Natural killer cell treated with Interleukin-12 subunit alpha and Interleukin-12 subunit beta and Interleukin-15 and Interleukin-18, amount 100 ng/mL, for 72 hours (primary cell): ENCODE measurements around the gene ZEB1. TPM values are rescaled to one million over a fixed set of nuclear protein-coding genes. Genes with fewer than 3 reads are reported as not detected.
"Not testable (repeated sequence)": the region's sequence is repeated elsewhere in the genome, so short reads cannot be mapped to it uniquely, and the experiment has no call there.

ENCODE experiments used
- ATAC-seq, 2 donors: fragments of 150-1000 bp; cut with Tn5 transposase in 1 of 2; sonication (Bioruptor Pico), chemical (Tn5 transposase) in 1 of 2; 2 replicates each; pipeline ENCODE4 v1.10.0; 2021
- DNase-seq: peaks from one replicate; pipeline ENCODE4 v3.0.0; 2022; ENCODE audit warnings: low spot score
- H3K27ac Mint-ChIP-seq, 2 donors: 1 replicate in 1 of 2; 2 replicates in 1 of 2; pipeline ENCODE4 v1.8.0; 2022; ENCODE audit warnings: mixed read lengths in 2 of 2, mild to moderate bottlenecking in 1 of 2, moderate library complexity in 1 of 2
- H3K27me3 Mint-ChIP-seq, 2 donors: 1 replicate in 1 of 2; 2 replicates in 1 of 2; pipeline ENCODE4 v1.8.0; 2022; ENCODE audit warnings: mixed read lengths in 2 of 2
- H3K36me3 Mint-ChIP-seq: one replicate; pipeline ENCODE4 v1.8.0; 2022; ENCODE audit warnings: mixed read lengths
- H3K4me1 Mint-ChIP-seq, 2 donors: 1 replicate in 1 of 2; 2 replicates in 1 of 2; pipeline ENCODE4 v1.8.0; 2022; ENCODE audit warnings: low read depth in 2 of 2, mixed read lengths in 2 of 2, mild to moderate bottlenecking in 1 of 2
- H3K4me3 Mint-ChIP-seq: one replicate; pipeline ENCODE4 v1.8.0; 2022; ENCODE audit warnings: mixed read lengths
- H3K9me3 Mint-ChIP-seq: 2 replicates; pipeline ENCODE4 v1.8.0; 2022; ENCODE audit warnings: mixed read lengths
- total RNA-seq, 2 donors: library from RNA; stranded (reverse); gene quantifications; one replicate each; pipeline ENCODE4 v1.2.3, GENCODE V29; 2022

The ZEB1 gene
- total RNA-seq, 2 donors from 2014 or later: 20.0 to 42.8 TPM

- ATAC-seq: peak in 1 of 2 donors; percentile 52
- H3K27me3 Mint-ChIP-seq: no peaks in the 10 kb centered on the region
- DNase-seq: no peak
- no peaks in the 10 kb centered on the region for H3K36me3 Mint-ChIP-seq
- H3K4me1 Mint-ChIP-seq: peaks cover 3 to 6% of the 10 kb centered on the region in 2 donors
- H3K9me3 Mint-ChIP-seq: no peaks in the 10 kb centered on the region
- H3K27ac Mint-ChIP-seq: no peak overlapping the region
- H3K4me3 Mint-ChIP-seq: no peak overlapping the region
These were observed 21.3 kb downstream of the ZEB1 start for GRCh38 chr10:31340343-31340742.

DNA sequence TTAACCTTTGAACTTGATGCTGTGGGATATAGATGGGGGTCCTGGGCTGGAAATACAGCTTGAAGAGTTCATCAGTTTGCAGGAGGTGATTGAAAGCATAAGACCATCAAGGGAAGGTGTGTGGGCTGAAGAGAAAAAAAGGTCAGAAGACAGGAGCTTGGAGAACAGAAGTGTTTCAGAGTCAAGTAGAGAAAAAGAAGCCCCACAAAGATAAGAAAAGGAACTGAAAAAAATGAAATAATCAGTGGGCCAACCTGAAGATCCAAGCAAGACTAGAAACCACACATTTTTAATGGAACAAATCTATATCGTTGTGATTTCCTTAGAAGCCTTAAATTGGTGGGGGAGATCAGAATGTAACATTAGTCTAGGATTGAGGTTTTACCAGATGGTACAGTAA lies 22.5 kb downstream of the ZEB1 start:
- DNase-seq (no peak), ATAC-seq (no peak)
- Mint-ChIP-seq H3K4me1 (peaks cover 4 to 10% of the 10 kb centered on the region in 2 donors), H3K27me3 (no peaks in the 10 kb centered on the region), H3K4me3 (no peak overlapping the region), H3K36me3 (no peaks in the 10 kb centered on the region), H3K9me3 (no peaks in the 10 kb centered on the region), H3K27ac (no peak overlapping the region)

DNA sequence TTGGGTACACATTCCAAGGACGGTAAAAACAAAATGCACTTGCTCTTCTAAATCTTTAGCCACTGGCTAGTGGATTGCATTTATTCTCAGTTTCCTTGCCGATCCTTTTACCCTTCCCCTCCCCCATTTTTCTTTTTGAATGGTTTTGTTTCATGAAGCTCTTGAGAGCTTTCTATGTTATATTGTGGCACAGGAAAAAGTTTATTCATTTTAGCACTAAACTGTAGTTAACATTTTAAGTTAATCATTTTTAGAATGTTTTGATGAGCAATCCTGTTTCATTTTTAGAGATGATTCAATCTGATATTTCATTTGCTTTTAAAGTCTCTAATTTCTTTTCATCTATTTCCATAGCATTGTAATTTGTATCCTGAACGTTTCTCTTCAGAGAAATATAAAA lies 24.0 kb downstream of the ZEB1 start:
- no peaks in the 10 kb centered on the region for H3K27me3 Mint-ChIP-seq
- H3K36me3 Mint-ChIP-seq: no peaks in the 10 kb centered on the region
- H3K27ac Mint-ChIP-seq: no peak overlapping the region
- peak overlapping the region; percentile 70 for H3K4me3 Mint-ChIP-seq
- no peaks in the 10 kb centered on the region for H3K9me3 Mint-ChIP-seq
- peaks cover 13 to 19% of the 10 kb centered on the region in 2 donors for H3K4me1 Mint-ChIP-seq
- no peak for DNase-seq
- ATAC-seq: peak in 1 of 2 donors; percentile 72

DNA sequence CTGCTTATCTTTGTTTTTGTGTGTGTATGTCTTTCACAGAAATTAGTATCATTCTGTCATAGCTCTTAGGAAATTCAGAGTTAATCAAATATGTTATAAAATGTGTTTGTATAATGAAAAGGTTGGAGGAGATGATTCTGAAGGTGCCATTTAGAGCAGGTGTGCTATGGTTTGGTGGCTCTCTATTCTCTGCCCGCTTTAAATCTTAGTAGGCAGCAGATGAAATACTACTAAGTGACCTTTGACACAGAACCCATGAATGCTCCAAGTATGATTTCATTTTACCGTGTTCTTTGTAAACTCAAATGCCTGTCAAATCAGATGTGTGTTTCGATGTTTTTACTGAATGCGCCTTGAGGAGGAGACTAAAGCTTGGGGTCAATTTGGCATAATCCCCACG lies 24.5 kb downstream of the ZEB1 start:
- H3K4me3 Mint-ChIP-seq: peak overlapping the region; percentile 70
- H3K27ac Mint-ChIP-seq: no peak overlapping the region
- DNase-seq: no peak
- H3K4me1 Mint-ChIP-seq: peaks cover 14 to 21% of the 10 kb centered on the region in 2 donors
- no peaks in the 10 kb centered on the region for H3K27me3 Mint-ChIP-seq
- no peak for ATAC-seq
- H3K9me3 Mint-ChIP-seq: no peaks in the 10 kb centered on the region
- H3K36me3 Mint-ChIP-seq: no peaks in the 10 kb centered on the region

DNA sequence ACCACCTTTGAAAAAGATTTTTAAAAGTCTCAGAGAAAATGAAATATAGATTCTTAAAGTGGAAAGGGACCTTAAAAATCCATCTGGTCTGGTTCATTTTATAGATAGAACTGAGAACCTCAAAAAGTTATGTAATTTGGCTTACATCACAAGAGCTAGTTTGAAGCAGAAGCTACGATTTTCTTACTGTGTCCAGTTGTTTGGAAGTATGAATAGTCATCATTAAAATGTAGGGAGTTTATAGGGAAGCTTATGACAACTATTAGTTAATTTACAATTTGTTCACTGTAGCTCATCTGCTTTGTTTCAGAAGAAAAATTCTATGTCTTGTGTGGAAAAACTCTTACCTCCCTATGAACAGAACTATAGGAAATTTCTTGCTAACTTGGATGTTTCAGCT lies 26.9 kb downstream of the ZEB1 start:
- H3K4me1 Mint-ChIP-seq: peaks cover 26 to 31% of the 10 kb centered on the region in 2 donors
- H3K27ac Mint-ChIP-seq: no peak overlapping the region
- DNase-seq: no peak
- no peaks in the 10 kb centered on the region for H3K27me3 Mint-ChIP-seq
- no peak overlapping the region for H3K4me3 Mint-ChIP-seq
- no peaks in the 10 kb centered on the region for H3K9me3 Mint-ChIP-seq
- no peaks in the 10 kb centered on the region for H3K36me3 Mint-ChIP-seq
- ATAC-seq: no peak

DNA sequence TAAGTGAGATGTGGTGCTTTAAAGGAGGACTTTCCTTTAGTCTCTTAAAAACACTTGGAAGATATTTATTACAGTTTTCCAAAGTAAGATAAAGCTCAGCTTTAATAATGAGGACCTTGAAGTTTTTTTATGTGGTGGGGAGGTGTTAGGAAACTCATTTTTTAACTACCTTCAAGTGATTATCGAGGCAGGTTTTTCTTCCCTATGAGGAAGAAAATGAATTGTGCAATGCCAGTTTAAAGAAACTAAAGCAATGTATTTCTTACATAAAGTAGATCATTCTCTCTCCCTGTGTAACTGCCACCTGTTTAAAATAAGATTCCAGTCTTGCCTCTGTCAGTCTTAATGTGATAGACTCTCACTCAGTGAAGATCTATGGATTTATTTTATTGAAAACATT lies 27.9 kb downstream of the ZEB1 start:
- DNase-seq (no peak), ATAC-seq (no peak)
- H3K27ac Mint-ChIP-seq: peak overlapping the region; percentile 57 to 73
- peak overlapping the region; percentile 15 for H3K4me3 Mint-ChIP-seq
- no peaks in the 10 kb centered on the region for H3K9me3 Mint-ChIP-seq
- H3K4me1 Mint-ChIP-seq: peaks cover 26 to 31% of the 10 kb centered on the region in 2 donors
- no peaks in the 10 kb centered on the region for H3K36me3 Mint-ChIP-seq
- H3K27me3 Mint-ChIP-seq: no peaks in the 10 kb centered on the region

GRCh38 chr10:31347705-31348104 lies 28.7 kb downstream of the ZEB1 start:
- H3K27ac Mint-ChIP-seq: peak overlapping the region; percentile 57 to 73
- no peaks in the 10 kb centered on the region for H3K9me3 Mint-ChIP-seq
- H3K36me3 Mint-ChIP-seq: no peaks in the 10 kb centered on the region
- no peak for ATAC-seq
- peak overlapping the region; percentile 58 for H3K4me3 Mint-ChIP-seq
- H3K27me3 Mint-ChIP-seq: no peaks in the 10 kb centered on the region
- peaks cover 30% of the 10 kb centered on the region in 2 donors for H3K4me1 Mint-ChIP-seq
- no peak for DNase-seq

DNA sequence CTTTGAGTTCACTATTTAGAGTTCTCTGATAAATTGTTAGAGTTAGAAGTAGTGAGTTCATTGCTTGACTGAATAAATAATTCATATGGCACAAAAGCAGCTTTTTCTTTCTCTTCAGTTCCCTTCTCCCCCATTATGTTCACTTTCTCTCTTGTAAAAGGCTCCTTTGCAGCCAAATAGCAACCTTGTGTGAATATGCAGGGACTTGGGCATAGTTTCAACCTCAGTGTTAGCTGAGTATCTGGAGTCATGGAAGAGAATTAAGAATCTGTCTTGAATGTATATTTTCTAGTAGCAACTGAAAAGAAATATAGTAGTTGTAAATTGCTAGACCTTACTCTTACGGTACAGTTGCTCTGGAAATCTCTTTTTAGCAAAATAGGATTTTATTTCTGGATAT lies 31.9 kb downstream of the ZEB1 start:
- Mint-ChIP-seq H3K27ac (no peak overlapping the region), H3K27me3 (no peaks in the 10 kb centered on the region), H3K9me3 (no peaks in the 10 kb centered on the region), H3K4me3 (no peak overlapping the region), H3K36me3 (no peaks in the 10 kb centered on the region), H3K4me1 (peaks cover 32 to 38% of the 10 kb centered on the region in 2 donors)
- DNase-seq: no peak
- ATAC-seq: no peak

- no peaks in the 10 kb centered on the region for H3K27me3 Mint-ChIP-seq
- ATAC-seq: no peak
- no peaks in the 10 kb centered on the region for H3K9me3 Mint-ChIP-seq
- H3K27ac Mint-ChIP-seq: peak overlapping the region in 1 of 2 donors; percentile 16
- DNase-seq: no peak
- H3K4me1 Mint-ChIP-seq: peaks cover 26 to 31% of the 10 kb centered on the region in 2 donors
- no peak overlapping the region for H3K4me3 Mint-ChIP-seq
- H3K36me3 Mint-ChIP-seq: no peaks in the 10 kb centered on the region
These were observed 33.6 kb downstream of the ZEB1 start for GRCh38 chr10:31352436-31353226.

GRCh38 chr10:31353574-31353973 lies 34.6 kb downstream of the ZEB1 start:
- H3K4me3 Mint-ChIP-seq: no peak overlapping the region
- ATAC-seq (peak; percentile 85 to 92), DNase-seq (peak; percentile 61)
- H3K27me3 Mint-ChIP-seq: no peaks in the 10 kb centered on the region
- H3K36me3 Mint-ChIP-seq: no peaks in the 10 kb centered on the region
- H3K27ac Mint-ChIP-seq: no peak overlapping the region
- no peaks in the 10 kb centered on the region for H3K9me3 Mint-ChIP-seq
- H3K4me1 Mint-ChIP-seq: peaks cover 22 to 26% of the 10 kb centered on the region in 2 donors

- Mint-ChIP-seq H3K9me3 (no peaks in the 10 kb centered on the region), H3K27me3 (no peaks in the 10 kb centered on the region), H3K4me1 (peaks cover 0 to 9% of the 10 kb centered on the region in 2 donors), H3K4me3 (no peak overlapping the region), H3K27ac (no peak overlapping the region), H3K36me3 (no peaks in the 10 kb centered on the region)
- DNase-seq: no peak
- no peak for ATAC-seq
These were observed 39.8 kb downstream of the ZEB1 start for GRCh38 chr10:31358688-31359330.

DNA sequence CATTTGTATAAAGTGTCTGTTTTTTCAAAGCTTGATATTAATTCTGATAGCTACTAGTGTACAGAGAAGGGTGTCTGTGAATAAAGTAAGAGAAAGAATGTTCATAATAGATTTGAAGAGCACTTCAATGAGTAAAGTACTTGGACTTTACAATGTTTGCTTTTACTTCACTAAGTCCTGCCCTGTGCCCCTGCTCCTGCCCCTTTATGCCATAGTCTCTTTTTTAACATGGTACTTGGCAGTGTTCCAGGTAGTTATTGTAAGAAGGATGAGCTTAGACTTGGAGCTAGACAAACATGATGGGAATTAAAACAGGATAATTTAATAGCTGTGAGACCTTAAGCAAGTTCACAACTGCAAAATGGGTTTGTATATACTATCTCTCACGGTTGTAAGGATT lies 41.0 kb downstream of the ZEB1 start:
- no peaks in the 10 kb centered on the region for H3K36me3 Mint-ChIP-seq
- H3K27me3 Mint-ChIP-seq: no peaks in the 10 kb centered on the region
- ATAC-seq (no peak), DNase-seq (no peak)
- H3K4me1 Mint-ChIP-seq: peaks cover 0 to 4% of the 10 kb centered on the region in 2 donors
- H3K9me3 Mint-ChIP-seq: no peaks in the 10 kb centered on the region
- H3K27ac Mint-ChIP-seq: no peak overlapping the region
- no peak overlapping the region for H3K4me3 Mint-ChIP-seq

DNA sequence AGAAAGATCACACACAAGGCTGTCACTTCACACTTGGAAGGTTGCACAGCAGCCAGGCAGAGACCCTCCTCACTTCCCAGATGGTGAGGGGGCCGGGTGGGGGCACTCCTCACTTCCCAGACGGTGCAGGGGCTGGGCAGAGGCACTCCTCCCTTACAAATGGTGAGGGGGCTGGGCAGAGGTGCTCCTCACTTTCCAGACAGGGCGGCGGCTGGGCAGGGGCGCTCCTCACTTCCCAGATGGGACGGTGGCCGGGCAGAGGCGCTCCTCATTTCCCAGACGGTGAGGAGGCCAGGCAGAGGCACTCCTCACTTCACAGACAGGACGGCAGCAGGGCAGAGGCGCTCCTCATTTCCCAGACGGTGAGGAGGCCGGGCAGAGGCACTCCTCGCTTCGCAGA lies 42.5 kb downstream of the ZEB1 start:
- not testable (repeated sequence) for H3K36me3 Mint-ChIP-seq, H3K9me3 Mint-ChIP-seq, ATAC-seq, H3K4me3 Mint-ChIP-seq, H3K4me1 Mint-ChIP-seq, DNase-seq, H3K27ac Mint-ChIP-seq, H3K27me3 Mint-ChIP-seq

- Mint-ChIP-seq H3K27me3 (no peaks in the 10 kb centered on the region), H3K4me1 (no peaks in the 10 kb centered on the region), H3K27ac (no peak overlapping the region), H3K9me3 (no peaks in the 10 kb centered on the region), H3K36me3 (no peaks in the 10 kb centered on the region), H3K4me3 (no peak overlapping the region)
- ATAC-seq: no peak
- no peak for DNase-seq
These were observed 43.1 kb downstream of the ZEB1 start for GRCh38 chr10:31362023-31362641.
